CD4-positive, alpha-beta T cell treated with Interleukin-12 subunit alpha and Interleukin-12 subunit beta, for 1 hour (primary cell): ENCODE results near the gene SCRG1.

Experiments
- DNase-seq: peaks from one replicate; pipeline ENCODE4 v3.0.0-alpha.2; 2020

The SCRG1 gene

GRCh38 chr4:173410079-173410478 lies 11.2 kb upstream of the SCRG1 start:
- DNase-seq, result no peak

- DNase-seq, result no peak
These were observed 7.1 kb upstream of the SCRG1 start for GRCh38 chr4:173405840-173406606.

- DNase-seq, result no peak
These were observed 5.5 kb upstream of the SCRG1 start for GRCh38 chr4:173404296-173404865.

GRCh38 chr4:173403051-173403450 lies 4.1 kb upstream of the SCRG1 start:
- DNase-seq, result no peak

GRCh38 chr4:173401063-173401462 lies 2.1 kb upstream of the SCRG1 start:
- no peak for DNase-seq

GRCh38 chr4:173398220-173398619 lies 696 bp downstream of the SCRG1 start:
- DNase-seq, result no peak

- no peak for DNase-seq
These were observed 1.3 kb downstream of the SCRG1 start for GRCh38 chr4:173397604-173398003.

GRCh38 chr4:173391701-173392100 lies 7.2 kb downstream of the SCRG1 start:
- DNase-seq, result no peak

GRCh38 chr4:173386751-173387150 lies 12.2 kb downstream of the SCRG1 start:
- no peak for DNase-seq

- no peak for DNase-seq
These were observed 16.6 kb downstream of the SCRG1 start for GRCh38 chr4:173382349-173382748.

GRCh38 chr4:173381610-173382009 lies 17.3 kb downstream of the SCRG1 start:
- DNase-seq, result no peak

GRCh38 chr4:173380987-173381386 lies 17.9 kb downstream of the SCRG1 start:
- no peak for DNase-seq

GRCh38 chr4:173379929-173380328 lies 19.0 kb downstream of the SCRG1 start:
- DNase-seq, result no peak

GRCh38 chr4:173374588-173374987 lies 24.3 kb downstream of the SCRG1 start:
- DNase-seq, result no peak

- DNase-seq, result peak; percentile 48
These were observed 27.4 kb downstream of the SCRG1 start for GRCh38 chr4:173371292-173372192.

GRCh38 chr4:173370477-173371291 lies 28.2 kb downstream of the SCRG1 start, which contains the start of gene SAP30:
Gene SAP30, plus strand, starts transcription at chr4:173370954. Its CDS starts 229 bp downstream, at chr4:173371183.
- peak; percentile 97 for DNase-seq

GRCh38 chr4:173370130-173370476 lies 28.8 kb downstream of the SCRG1 start:
- peak; percentile 69 for DNase-seq

- DNase-seq, result no peak
These were observed 31.0 kb downstream of the SCRG1 start for GRCh38 chr4:173367946-173368345.

- DNase-seq, result no peak
These were observed 31.6 kb downstream of the SCRG1 start for GRCh38 chr4:173367285-173367684.

GRCh38 chr4:173365359-173365996 lies 33.4 kb downstream of the SCRG1 start:
- no peak for DNase-seq

- DNase-seq, result no peak
These were observed 36.2 kb downstream of the SCRG1 start for GRCh38 chr4:173362666-173363065.

- DNase-seq, result no peak
These were observed 38.2 kb downstream of the SCRG1 start for GRCh38 chr4:173360587-173361221.
